Measurements from ENCODE around the gene TBX2. TPM values are rescaled to one million over a fixed set of nuclear protein-coding genes. Genes with fewer than 3 reads are reported as not detected.

Gene TBX2
- total and polyA plus RNA-seq, 2 donors from 2014 or later = 66.4 to 122 TPM

DNA sequence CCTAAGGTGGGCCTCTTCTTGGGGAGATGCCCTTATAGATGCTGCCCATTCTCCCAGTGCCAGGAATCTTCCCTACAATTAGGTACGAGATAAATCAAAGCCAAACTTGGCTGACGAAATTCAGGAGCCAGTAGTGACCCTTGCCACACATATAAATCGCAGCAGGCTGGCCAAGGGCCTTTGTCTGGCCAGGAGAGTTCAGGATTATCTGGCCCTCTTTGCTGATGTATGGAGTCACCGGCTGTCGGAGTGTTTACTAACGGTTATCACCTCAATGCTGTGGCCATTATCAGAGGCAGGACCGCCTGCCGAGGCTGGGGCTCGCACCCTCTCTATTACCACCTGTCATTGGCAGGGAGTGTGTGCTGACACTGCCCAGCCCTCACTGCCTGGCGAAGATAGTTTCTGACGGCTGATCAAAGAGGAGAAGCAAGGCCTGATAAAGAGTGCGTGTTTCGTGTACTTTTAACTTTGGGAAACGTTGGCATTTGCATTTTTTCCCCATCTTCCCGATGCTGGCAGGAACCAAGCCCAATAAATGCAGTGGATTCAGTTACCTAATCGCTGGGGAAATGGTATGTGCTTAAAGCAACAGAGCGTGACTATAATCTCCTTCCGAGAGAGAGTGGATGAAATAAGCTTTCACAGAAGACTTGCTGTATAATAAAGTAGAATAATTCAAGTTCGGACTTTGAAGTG, 32.8 kb upstream of the TBX2 start:
- peak in 2 of 5 donors; percentile 56 to 69 for DNase-seq
- FAIRE-seq = no peak
- Histone ChIP-seq H3K27me3 (ENCODE audit: control insufficient read depth, insufficient read depth, low read length) (no peaks in the 10 kb centered on the region), H3K27ac (ENCODE audit: low read depth in 2 of 2, low read length in 2 of 2) (no peak overlapping the region), H3K9ac (ENCODE audit: low read length in 3 of 3) (no peak overlapping the region), H3K36me3 (ENCODE audit: control insufficient read depth in 2 of 3, insufficient read depth in 3 of 3, low read length in 3 of 3) (no peaks in the 10 kb centered on the region), H3K9me3 (ENCODE audit: control insufficient read depth in 2 of 3, insufficient read depth in 1 of 3, low read length in 3 of 3) (no peaks in the 10 kb centered on the region), H3K4me3 (ENCODE audit: low read length in 3 of 3) (no peak overlapping the region), H3K4me1 (ENCODE audit: control insufficient read depth in 2 of 3, insufficient read depth in 2 of 3, low read depth in 1 of 3, low read length in 3 of 3) (peaks cover 0 to 5% (median 0%) of the 10 kb centered on the region in 3 donors)
- no peak for TF ChIP-seq CTCF (IDR thresholded peaks at IDR 0.05; ENCODE audit: borderline replicate concordance, extremely low read depth, insufficient read depth)
- intact Hi-C loops (cut with DNase I) = no loop called here

GRCh38 chr17:61368049-61368831, 31.4 kb upstream of the TBX2 start:
- H3K36me3 ChIP-seq (ENCODE audit: control insufficient read depth in 2 of 3, insufficient read depth in 3 of 3, low read length in 3 of 3) = no peaks in the 10 kb centered on the region
- no peak overlapping the region for H3K27ac ChIP-seq (ENCODE audit: low read depth in 2 of 2, low read length in 2 of 2)
- FAIRE-seq (no peak), DNase-seq (no peak)
- peaks cover 0 to 5% (median 0%) of the 10 kb centered on the region in 3 donors for H3K4me1 ChIP-seq (ENCODE audit: control insufficient read depth in 2 of 3, insufficient read depth in 2 of 3, low read depth in 1 of 3, low read length in 3 of 3)
- no peak overlapping the region for H3K9ac ChIP-seq (ENCODE audit: low read length in 3 of 3)
- no peaks in the 10 kb centered on the region for H3K27me3 ChIP-seq (ENCODE audit: control insufficient read depth, insufficient read depth, low read length)
- no peak overlapping the region for H3K4me3 ChIP-seq (ENCODE audit: low read length in 3 of 3)
- no peak for TF ChIP-seq CTCF (IDR thresholded peaks at IDR 0.05; ENCODE audit: borderline replicate concordance, extremely low read depth, insufficient read depth)
- intact Hi-C loops (cut with DNase I) = no loop called here
- H3K9me3 ChIP-seq (ENCODE audit: control insufficient read depth in 2 of 3, insufficient read depth in 1 of 3, low read length in 3 of 3) = no peaks in the 10 kb centered on the region

DNA sequence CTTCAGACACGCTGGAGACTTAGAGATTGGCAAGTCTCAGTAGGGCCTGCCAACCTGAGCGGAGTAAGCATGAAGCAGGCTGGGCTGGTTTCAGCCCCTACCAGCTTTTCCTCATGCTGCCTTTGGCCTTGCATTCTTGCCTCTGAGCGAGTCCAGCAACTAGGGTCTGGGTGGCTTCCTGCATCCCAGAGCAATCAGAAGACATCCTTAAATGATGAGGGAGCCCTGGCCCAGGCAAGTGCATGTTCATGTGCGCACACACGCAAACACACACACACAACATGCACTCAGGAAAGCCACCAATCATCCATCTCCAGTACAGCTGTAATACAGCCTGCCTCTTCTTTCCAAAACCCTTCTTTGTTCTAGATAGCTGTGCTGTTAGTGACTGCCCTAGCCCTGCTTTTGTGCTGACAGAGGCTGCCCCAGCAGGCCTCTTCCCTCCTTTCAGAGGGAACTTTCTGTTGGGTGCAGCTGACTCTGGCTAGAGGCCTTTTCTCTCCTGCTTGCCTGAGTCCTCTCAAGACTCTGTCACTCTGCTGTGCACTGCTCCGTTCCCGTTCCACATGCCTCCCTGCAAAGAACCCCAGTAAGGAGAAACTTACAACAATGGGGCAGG, 30.7 kb upstream of the TBX2 start:
- intact Hi-C loops (cut with DNase I) = no loop called here
- no peak for TF ChIP-seq CTCF (IDR thresholded peaks at IDR 0.05; ENCODE audit: borderline replicate concordance, extremely low read depth, insufficient read depth)
- Histone ChIP-seq H3K27me3 (ENCODE audit: control insufficient read depth, insufficient read depth, low read length) (no peaks in the 10 kb centered on the region), H3K4me1 (ENCODE audit: control insufficient read depth in 2 of 3, insufficient read depth in 2 of 3, low read depth in 1 of 3, low read length in 3 of 3) (peaks cover 0 to 5% (median 0%) of the 10 kb centered on the region in 3 donors), H3K9me3 (ENCODE audit: control insufficient read depth in 2 of 3, insufficient read depth in 1 of 3, low read length in 3 of 3) (no peaks in the 10 kb centered on the region), H3K9ac (ENCODE audit: low read length in 3 of 3) (no peak overlapping the region), H3K27ac (ENCODE audit: low read depth in 2 of 2, low read length in 2 of 2) (no peak overlapping the region), H3K4me3 (ENCODE audit: low read length in 3 of 3) (no peak overlapping the region), H3K36me3 (ENCODE audit: control insufficient read depth in 2 of 3, insufficient read depth in 3 of 3, low read length in 3 of 3) (no peaks in the 10 kb centered on the region)
- FAIRE-seq (no peak), DNase-seq (no peak)

Measured in kidney (tissue), 14 donors.